Measurements from ENCODE around the gene PPARGC1A. TPM values are rescaled to one million over a fixed set of nuclear protein-coding genes. Genes with fewer than 3 reads are reported as not detected.

PPARGC1A gene
- total and polyA plus RNA-seq, 4 donors: 7.7 to 34.6 (median 16.3) TPM

GRCh38 chr4:23847158-23847557 lies 42.7 kb downstream of the PPARGC1A start (continued):
- no peak for TF ChIP-seq MAX (IDR thresholded peaks at IDR 0.05)
- no peak for TF ChIP-seq FOXA2 (IDR thresholded peaks at IDR 0.05)
- TF ChIP-seq HNF4G (IDR thresholded peaks at IDR 0.05): no peak
- TF ChIP-seq SP1 (IDR thresholded peaks at IDR 0.05): no peak
- no peak for TF ChIP-seq JUND (IDR thresholded peaks at IDR 0.05)

DNA sequence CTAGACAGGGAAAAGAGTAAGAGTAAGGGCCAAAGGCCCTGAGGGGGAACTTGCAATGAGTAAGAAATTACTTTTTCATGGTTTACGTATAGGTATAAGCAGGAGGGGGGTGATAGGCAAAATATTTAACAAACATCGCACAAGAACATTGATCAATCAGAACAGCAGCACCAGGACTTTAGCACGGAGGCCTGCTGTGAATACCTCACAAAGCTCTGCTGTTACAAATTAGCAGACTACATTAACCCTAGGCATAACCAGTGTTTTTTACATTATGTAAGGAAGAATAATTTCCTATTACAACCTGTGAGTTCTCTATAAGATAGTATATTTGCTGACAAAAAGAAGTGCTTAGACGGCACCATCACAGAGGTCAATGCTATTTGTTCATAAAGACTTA lies 44.9 kb downstream of the PPARGC1A start:
- Histone ChIP-seq H3K4me3 (ENCODE audit: low read depth in 1 of 3, low read length in 3 of 3) (no peak overlapping the region), H3K9me3 (ENCODE audit: control insufficient read depth in 4 of 4, low read length in 3 of 4) (no peaks in the 10 kb centered on the region), H3K27me3 (ENCODE audit: control insufficient read depth in 4 of 4, insufficient read depth in 4 of 4, low read length in 3 of 4) (no peaks in the 10 kb centered on the region), H3K27ac (ENCODE audit: low read depth in 1 of 2, low read length in 2 of 2) (no peak overlapping the region), H3K36me3 (ENCODE audit: control insufficient read depth in 4 of 4, insufficient read depth in 3 of 4, low read depth in 1 of 4, low read length in 3 of 4) (no peaks in the 10 kb centered on the region), H3K9ac (ENCODE audit: low read depth in 1 of 2, low read length in 2 of 2) (no peak overlapping the region), H3K4me1 (ENCODE audit: control insufficient read depth in 4 of 4, insufficient read depth in 4 of 4, low read length in 3 of 4) (peaks cover 0 to 5% (median under 1%) of the 10 kb centered on the region in 4 donors)
- no peak for DNase-seq (ENCODE audit: low spot score)
- 40% methylated on average over 4 of the region's 4 CpGs for WGBS
- TF ChIP-seq HNF4A (conservative IDR thresholded peaks at IDR 0.05) (peak in 1 of 2 donors; percentile 38), MAX (IDR thresholded peaks at IDR 0.05) (no peak)

DNA sequence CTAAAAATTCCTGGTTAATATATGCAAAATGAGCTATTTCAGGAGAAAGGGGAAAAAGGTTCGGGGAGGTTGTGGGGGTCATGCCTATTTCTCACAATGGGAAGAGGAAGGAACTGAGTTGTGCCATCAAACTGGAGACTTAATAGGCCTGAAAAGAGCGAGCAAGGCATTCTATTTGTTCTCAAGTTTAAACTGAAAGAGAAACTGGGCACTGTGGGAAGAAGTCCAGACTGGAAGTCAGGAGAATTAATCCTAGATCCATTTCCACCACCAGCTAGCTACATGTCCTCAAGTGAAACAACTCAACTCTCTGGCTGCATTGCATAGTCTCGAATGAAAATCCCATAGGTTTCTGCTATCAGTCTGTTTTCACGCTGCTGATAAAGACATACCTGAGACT lies 50.6 kb downstream of the PPARGC1A start:
- TF ChIP-seq FOXA2 (IDR thresholded peaks at IDR 0.05): no peak
- TF ChIP-seq HNF4G (IDR thresholded peaks at IDR 0.05): no peak
- TF ChIP-seq RXRA (IDR thresholded peaks at IDR 0.05): no peak
- DNase-seq (ENCODE audit: low spot score): no peak
- Histone ChIP-seq H3K9ac (ENCODE audit: low read depth in 1 of 2, low read length in 2 of 2) (no peak overlapping the region), H3K36me3 (ENCODE audit: control insufficient read depth in 4 of 4, insufficient read depth in 3 of 4, low read depth in 1 of 4, low read length in 3 of 4) (no peaks in the 10 kb centered on the region), H3K9me3 (ENCODE audit: control insufficient read depth in 4 of 4, low read length in 3 of 4) (no peaks in the 10 kb centered on the region), H3K4me3 (ENCODE audit: low read depth in 1 of 3, low read length in 3 of 3) (peak overlapping the region in 1 of 3 donors; percentile 16), H3K4me1 (ENCODE audit: control insufficient read depth in 4 of 4, insufficient read depth in 4 of 4, low read length in 3 of 4) (peaks cover 0 to 6% (median 2%) of the 10 kb centered on the region in 4 donors), H3K27me3 (ENCODE audit: control insufficient read depth in 4 of 4, insufficient read depth in 4 of 4, low read length in 3 of 4) (no peaks in the 10 kb centered on the region), H3K27ac (ENCODE audit: low read depth in 1 of 2, low read length in 2 of 2) (peak overlapping the region; percentile 40 to 44)
- 66% methylated on average over 4 of the region's 4 CpGs for WGBS

- no peak overlapping the region for H3K4me3 ChIP-seq (ENCODE audit: low read depth in 1 of 3, low read length in 3 of 3)
- H3K9me3 ChIP-seq (ENCODE audit: control insufficient read depth in 4 of 4, low read length in 3 of 4): no peaks in the 10 kb centered on the region
- H3K27ac ChIP-seq (ENCODE audit: low read depth in 1 of 2, low read length in 2 of 2): no peak overlapping the region
- no peaks in the 10 kb centered on the region for H3K27me3 ChIP-seq (ENCODE audit: control insufficient read depth in 4 of 4, insufficient read depth in 4 of 4, low read length in 3 of 4)
- H3K4me1 ChIP-seq (ENCODE audit: control insufficient read depth in 4 of 4, insufficient read depth in 4 of 4, low read length in 3 of 4): peaks cover 0 to 6% (median 2%) of the 10 kb centered on the region in 4 donors
- 87% methylated on average over 3 of the region's 3 CpGs for WGBS
- H3K9ac ChIP-seq (ENCODE audit: low read depth in 1 of 2, low read length in 2 of 2): no peak overlapping the region
- TF ChIP-seq NR2F2 (IDR thresholded peaks at IDR 0.05) (no peak), FOXA2 (IDR thresholded peaks at IDR 0.05) (no peak), GABPA (IDR thresholded peaks at IDR 0.05 in 1 of 2, conservative IDR thresholded peaks at IDR 0.05 in 1 of 2) (no peak), HNF4G (IDR thresholded peaks at IDR 0.05) (no peak), RAD21 (IDR thresholded peaks at IDR 0.05) (no peak), JUND (IDR thresholded peaks at IDR 0.05) (no peak), HNF4A (conservative IDR thresholded peaks at IDR 0.05) (no peak), YY1 (IDR thresholded peaks at IDR 0.05) (no peak), MAX (IDR thresholded peaks at IDR 0.05) (no peak), REST (IDR thresholded peaks at IDR 0.05) (no peak), SP1 (IDR thresholded peaks at IDR 0.05) (no peak), EGR1 (IDR thresholded peaks at IDR 0.05; ENCODE audit: low read depth in 2 of 2) (no peak), TAF1 (conservative IDR thresholded peaks at IDR 0.05) (no peak), FOXA1 (IDR thresholded peaks at IDR 0.05) (no peak), ATF3 (IDR thresholded peaks at IDR 0.05) (no peak), RXRA (IDR thresholded peaks at IDR 0.05) (no peak)
- TF ChIP-seq, protein P1, sequence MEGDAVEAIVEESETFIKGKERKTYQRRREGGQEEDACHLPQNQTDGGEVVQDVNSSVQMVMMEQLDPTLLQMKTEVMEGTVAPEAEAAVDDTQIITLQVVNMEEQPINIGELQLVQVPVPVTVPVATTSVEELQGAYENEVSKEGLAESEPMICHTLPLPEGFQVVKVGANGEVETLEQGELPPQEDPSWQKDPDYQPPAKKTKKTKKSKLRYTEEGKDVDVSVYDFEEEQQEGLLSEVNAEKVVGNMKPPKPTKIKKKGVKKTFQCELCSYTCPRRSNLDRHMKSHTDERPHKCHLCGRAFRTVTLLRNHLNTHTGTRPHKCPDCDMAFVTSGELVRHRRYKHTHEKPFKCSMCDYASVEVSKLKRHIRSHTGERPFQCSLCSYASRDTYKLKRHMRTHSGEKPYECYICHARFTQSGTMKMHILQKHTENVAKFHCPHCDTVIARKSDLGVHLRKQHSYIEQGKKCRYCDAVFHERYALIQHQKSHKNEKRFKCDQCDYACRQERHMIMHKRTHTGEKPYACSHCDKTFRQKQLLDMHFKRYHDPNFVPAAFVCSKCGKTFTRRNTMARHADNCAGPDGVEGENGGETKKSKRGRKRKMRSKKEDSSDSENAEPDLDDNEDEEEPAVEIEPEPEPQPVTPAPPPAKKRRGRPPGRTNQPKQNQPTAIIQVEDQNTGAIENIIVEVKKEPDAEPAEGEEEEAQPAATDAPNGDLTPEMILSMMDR (IDR thresholded peaks at IDR 0.05; ENCODE audit: low read depth, low read length, missing input control): no peak
- TF ChIP-seq, protein P2, sequence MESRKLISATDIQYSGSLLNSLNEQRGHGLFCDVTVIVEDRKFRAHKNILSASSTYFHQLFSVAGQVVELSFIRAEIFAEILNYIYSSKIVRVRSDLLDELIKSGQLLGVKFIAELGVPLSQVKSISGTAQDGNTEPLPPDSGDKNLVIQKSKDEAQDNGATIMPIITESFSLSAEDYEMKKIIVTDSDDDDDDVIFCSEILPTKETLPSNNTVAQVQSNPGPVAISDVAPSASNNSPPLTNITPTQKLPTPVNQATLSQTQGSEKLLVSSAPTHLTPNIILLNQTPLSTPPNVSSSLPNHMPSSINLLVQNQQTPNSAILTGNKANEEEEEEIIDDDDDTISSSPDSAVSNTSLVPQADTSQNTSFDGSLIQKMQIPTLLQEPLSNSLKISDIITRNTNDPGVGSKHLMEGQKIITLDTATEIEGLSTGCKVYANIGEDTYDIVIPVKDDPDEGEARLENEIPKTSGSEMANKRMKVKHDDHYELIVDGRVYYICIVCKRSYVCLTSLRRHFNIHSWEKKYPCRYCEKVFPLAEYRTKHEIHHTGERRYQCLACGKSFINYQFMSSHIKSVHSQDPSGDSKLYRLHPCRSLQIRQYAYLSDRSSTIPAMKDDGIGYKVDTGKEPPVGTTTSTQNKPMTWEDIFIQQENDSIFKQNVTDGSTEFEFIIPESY (IDR thresholded peaks at IDR 0.05): no peak
- no peaks in the 10 kb centered on the region for H3K36me3 ChIP-seq (ENCODE audit: control insufficient read depth in 4 of 4, insufficient read depth in 3 of 4, low read depth in 1 of 4, low read length in 3 of 4)
- no peak for DNase-seq (ENCODE audit: low spot score)
These were observed 51.2 kb downstream of the PPARGC1A start for GRCh38 chr4:23838607-23839006.

Data from liver (tissue), 9 donors.